ENCODE results near the gene ZBTB16.

GRCh38 chr11:114010931-114011330 is 48.6 kb upstream of the ZBTB16 start:
- TF ChIP-seq POLR2A (IDR thresholded peaks at IDR 0.05; ENCODE audit: low read length) (no peak), GATA1 (IDR thresholded peaks at IDR 0.05; ENCODE audit: low read depth, low read length) (no peak)

Data from erythroblast (primary cell).